GM18951 (cell line): Measurements from ENCODE around the gene ADRB2.

ENCODE experiments used
- POLR2A ChIP-seq: IDR thresholded peaks from 4 replicates; pipeline ENCODE4 v1.6.1; 2011; ENCODE audit warnings: mild to moderate bottlenecking; ENCODE audit not compliant: insufficient read length, insufficient read depth; ENCODE audit errors: extremely low read depth
- in situ Hi-C: fragments of 300-500 bp; cut with MboI; formaldehyde crosslinking; loops from one replicate; pipeline ENCODE4 v1.12.0; 2022; ENCODE audit warnings: low sequenced_read_pairs, mixed read lengths, inconsistent platforms; ENCODE audit not compliant: unreplicated experiment

The ADRB2 gene

DNA sequence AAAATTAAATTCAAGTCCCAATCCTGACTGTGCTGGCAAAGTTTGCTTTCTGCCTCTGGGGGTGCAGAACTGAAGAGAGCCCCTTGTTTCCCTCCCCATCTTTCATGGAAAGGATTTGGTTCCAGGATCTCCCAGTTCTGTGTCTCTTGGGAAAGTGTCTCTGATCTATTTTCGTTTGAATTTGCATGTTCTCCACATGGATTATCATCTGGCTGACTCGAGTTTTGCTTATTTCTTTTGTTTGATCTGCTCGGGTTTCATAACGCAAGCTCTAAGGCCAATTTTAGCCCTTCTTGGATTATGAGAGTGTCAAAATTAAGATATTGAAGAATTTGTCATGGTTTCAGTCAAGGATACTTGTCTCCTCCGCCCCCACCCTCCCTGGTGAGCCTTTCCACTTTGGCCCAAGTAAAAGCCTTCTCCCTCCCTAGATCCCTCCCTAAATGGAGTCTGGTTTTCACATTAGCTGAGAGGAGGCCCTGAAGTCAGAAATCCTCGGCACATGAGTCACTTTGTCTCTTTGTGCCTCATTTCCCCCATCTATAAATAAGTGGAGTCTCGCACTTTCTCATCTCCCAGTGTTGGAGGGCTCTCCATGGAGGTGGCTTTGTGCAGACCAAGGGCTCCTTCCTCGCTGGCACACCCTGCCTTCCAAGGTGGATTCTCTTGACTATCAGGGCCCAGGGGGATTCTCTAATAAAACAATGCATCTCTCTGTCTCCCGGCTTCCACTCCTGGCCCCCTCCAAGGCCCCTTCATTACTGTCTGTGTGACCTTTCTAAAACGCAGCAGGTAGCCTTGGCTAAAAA lies 17.3 kb downstream of the ADRB2 start:
- TF ChIP-seq POLR2A = no peak
- in situ Hi-C loops = no loop called here

GRCh38 chr5:148844433-148845280 lies 18.2 kb downstream of the ADRB2 start:
- no peak for TF ChIP-seq POLR2A
- in situ Hi-C loops = no loop called here

GRCh38 chr5:148846930-148847329 lies 20.5 kb downstream of the ADRB2 start:
- in situ Hi-C loops = no loop called here
- no peak for TF ChIP-seq POLR2A

DNA sequence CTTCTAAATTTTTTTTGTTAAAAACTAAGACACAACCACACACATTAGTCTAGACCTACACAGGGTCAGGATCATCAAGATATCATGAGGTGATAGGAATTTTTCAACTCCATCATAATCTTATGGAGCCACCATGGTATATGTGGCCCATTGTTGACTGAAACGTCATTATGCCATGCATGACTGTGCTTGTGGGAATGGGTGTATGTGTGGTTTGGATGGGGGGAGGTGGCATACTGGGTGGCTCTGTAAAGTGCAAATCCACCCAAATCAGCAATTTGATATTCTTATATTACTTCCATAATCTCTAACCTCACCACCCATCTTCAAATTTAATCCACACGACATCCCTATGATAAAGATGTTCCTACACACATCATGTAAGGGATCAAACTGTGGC lies 21.0 kb downstream of the ADRB2 start:
- in situ Hi-C loops = no loop called here
- TF ChIP-seq POLR2A = no peak

DNA sequence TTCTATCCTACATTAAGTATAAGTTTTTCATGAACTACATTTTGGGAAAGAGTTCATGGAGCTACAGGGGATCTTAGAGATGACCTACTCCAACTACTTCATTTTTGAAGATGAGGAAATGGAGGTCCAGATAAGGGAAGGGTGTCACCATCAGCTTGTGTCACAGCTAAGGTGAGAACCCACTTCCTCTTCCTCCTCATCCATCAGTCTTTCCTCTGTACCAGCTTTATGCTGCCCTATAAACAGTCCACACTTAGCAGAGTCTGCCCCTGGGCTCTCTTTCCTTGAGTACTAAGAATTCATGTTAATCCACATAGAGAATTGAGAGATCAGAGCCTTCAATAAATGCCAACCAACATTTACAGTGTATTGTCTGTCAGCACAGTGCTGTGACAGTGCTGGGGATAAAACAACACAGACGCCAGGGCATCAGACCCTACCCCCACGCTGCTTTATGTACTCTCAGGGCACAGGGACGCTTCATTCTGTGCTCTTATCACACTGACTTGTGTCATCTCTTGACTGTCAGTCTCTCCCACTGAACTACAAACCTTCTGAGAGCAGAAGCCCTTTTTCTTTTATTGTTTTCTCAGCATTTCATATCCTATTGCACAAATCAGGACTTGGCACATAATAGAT lies 22.1 kb downstream of the ADRB2 start:
- in situ Hi-C loops = no loop called here
- TF ChIP-seq POLR2A = no peak

DNA sequence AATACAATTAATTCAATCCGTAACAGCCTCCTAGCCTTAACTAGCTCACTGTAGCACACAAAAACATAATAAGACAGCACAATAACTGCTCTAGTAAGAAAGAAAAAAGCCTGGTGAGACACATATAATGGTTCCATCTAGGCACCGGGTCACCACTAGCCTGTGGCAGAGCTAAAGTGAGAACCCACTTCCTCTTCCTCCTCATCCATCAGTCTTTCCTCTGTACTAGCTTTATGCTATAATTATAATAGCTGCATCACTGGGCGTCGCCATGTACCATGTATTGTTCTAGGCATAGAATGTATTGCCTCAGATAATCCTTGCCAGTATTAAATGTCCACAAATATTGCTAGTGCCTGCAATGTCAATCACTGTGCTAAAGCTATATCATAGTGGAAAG lies 23.1 kb downstream of the ADRB2 start:
- TF ChIP-seq POLR2A = no peak
- in situ Hi-C loops = no loop called here

- no peak for TF ChIP-seq POLR2A
- in situ Hi-C loops = no loop called here
Observed at GRCh38 chr5:148850836-148851235, 24.4 kb downstream of the ADRB2 start.

DNA sequence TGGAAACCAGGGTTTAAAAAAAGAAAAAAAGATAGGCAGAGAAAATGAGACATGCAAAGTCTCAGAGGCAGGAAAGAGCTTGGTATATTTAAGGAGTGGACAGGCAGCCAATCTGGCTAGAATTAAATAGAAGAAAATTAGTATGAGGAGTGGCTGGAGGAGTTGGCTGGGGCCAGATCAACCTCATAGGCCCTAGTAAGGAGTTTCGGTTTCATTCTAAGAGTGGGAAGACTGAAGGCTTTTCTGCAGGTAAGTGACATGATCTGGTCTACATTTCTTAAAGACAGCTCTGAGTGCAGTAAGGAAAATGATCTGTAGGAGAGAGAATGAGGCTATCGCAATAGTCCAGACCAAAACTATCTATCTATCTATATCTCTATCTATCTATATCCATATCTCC lies 27.5 kb downstream of the ADRB2 start:
- in situ Hi-C loops = no loop called here
- TF ChIP-seq POLR2A = no peak

DNA sequence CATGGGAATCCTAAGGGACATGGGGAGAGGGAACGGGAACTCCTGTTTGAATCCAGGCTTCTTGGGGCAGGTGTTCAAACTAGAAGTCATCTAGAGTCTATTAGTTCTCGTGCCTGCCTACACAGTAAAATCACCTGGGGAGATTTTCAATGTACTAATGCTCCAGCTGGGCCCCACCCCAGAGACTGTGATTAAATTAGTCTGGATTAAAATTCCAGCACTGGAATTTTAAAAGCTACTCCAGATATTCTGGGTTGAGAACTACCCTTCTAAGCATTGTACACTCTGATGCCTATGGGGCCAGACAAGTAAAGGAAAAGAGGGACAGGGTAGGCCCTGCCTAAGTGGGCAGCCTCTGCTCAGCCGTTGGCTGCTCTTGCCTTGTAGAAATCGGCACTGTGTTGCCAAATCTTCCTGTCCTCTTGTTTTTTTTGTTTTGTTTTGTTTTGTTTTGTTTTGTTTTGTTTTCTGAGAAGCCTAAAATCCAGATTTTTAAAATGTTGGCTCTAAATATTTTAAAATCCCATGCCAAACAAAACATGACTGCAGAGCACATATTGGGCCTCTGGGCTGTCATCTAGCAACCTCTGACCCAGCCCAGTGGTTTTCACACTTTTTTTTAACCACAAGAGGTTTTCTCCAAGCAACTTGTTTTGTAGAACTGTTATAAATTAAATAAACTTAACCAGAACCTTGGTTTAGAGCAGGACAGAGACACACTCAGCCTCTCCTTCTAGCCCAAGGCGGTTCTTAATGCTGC lies 29.0 kb downstream of the ADRB2 start:
- in situ Hi-C loops = no loop called here
- TF ChIP-seq POLR2A = no peak

DNA sequence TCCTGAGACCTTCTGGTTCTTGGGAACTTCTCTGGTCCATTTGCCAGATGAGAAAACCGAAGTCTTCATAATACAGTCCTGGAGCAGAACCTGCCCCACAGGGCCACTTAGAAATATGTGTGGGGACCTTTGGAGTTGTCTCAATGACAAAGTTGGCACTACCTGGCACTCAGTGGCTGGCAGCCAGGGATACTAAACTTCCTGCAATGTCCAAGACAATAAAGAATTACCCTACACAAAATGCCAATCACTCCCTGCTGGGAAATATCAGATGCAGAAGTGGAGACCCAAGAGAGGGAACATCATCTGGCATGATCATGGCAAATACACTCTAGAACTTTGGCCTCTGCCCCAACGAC lies 29.6 kb downstream of the ADRB2 start:
- in situ Hi-C loops = no loop called here
- TF ChIP-seq POLR2A = no peak

DNA sequence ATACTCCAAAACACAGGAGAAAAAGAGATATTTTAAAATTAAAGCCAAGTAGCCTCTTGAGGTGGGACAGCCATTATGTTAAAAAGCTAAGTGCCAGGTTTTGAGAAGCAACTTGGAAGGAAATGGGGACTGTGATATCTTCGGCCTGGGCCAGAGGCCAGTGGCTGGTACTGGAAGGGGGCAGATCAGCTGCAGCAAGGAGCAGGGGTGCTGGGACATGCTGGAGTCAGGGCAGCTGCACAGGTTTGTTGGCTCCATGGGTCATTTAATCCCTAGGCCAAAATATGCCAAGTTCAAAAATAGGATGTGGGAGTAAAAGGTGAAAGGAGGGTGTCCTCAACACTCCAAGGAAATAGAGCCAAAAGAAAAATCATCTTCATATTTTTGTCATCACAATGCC lies 30.0 kb downstream of the ADRB2 start:
- in situ Hi-C loops = no loop called here
- no peak for TF ChIP-seq POLR2A

- no peak for TF ChIP-seq POLR2A
- in situ Hi-C loops = no loop called here
Observed at GRCh38 chr5:148857474-148857873, 31.1 kb downstream of the ADRB2 start.

GRCh38 chr5:148858106-148858505 lies 31.7 kb downstream of the ADRB2 start:
- TF ChIP-seq POLR2A = no peak
- in situ Hi-C loops = no loop called here
